ENCODE results near the gene MED13L. TPM values are rescaled to one million over a fixed set of nuclear protein-coding genes. Genes with fewer than 3 reads are reported as not detected.

MED13L gene
- total and polyA plus RNA-seq, 2 donors (not counting 3 experiments of a cell fraction or from before 2014, with no cell fraction given) = 27.4 to 93.6 TPM

DNA sequence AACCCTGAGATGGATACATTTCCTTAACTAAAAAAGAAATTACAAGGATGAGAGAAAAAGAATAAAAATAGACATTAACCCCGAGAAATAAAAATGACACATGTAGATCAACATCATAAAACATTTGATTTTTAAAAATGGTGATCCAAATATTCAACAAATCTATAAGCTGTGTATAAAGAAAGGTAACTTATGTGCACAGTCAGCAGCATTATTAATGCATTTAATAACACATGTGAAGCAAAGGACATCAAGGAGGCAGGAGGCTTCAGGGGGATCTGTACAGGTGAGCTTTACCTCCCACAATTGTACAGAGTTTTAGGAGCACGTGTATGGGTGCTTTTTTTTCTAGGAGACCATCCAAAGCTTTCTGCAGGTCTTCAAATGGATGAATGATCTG is 76.1 kb downstream of the MED13L start:
- Histone ChIP-seq H3K36me3 (ENCODE audit: control insufficient read depth in 2 of 2, extremely low read depth in 1 of 2, insufficient read depth in 2 of 2, low read length in 2 of 2) (no peaks in the 10 kb centered on the region), H2AFZ (ENCODE audit: low read depth, low read length) (no peak overlapping the region), H3K27ac (ENCODE audit: insufficient read depth, low read depth, low read length) (no peak overlapping the region), H3K9me3 (replicated peaks; ENCODE audit: control insufficient read depth, insufficient read depth, low read length) (no peaks in the 10 kb centered on the region), H3K79me2 (ENCODE audit: control insufficient read depth, insufficient read depth, low read length) (peaks cover 74% of the 10 kb centered on the region), H3K9ac (replicated peaks; ENCODE audit: extremely low read depth, insufficient read depth, low read length) (no peak overlapping the region), H3K4me2 (ENCODE audit: insufficient read depth, low read length) (no peak overlapping the region), H3K4me3 (replicated peaks in 1 of 3; ENCODE audit: insufficient read depth in 1 of 3, low read depth in 1 of 3, low read length in 3 of 3) (no peak overlapping the region), H3K27me3 (ENCODE audit: control insufficient read depth in 2 of 2, insufficient read depth in 2 of 2, low read length in 2 of 2) (no peaks in the 10 kb centered on the region), H3K9me1 (replicated peaks; ENCODE audit: control insufficient read depth, extremely low read depth, insufficient read depth, low read length) (no peaks in the 10 kb centered on the region), H3K4me1 (ENCODE audit: control insufficient read depth, extremely low read depth, insufficient read depth, low read length) (no peaks in the 10 kb centered on the region), H4K20me1 (replicated peaks; ENCODE audit: control insufficient read depth, extremely low read depth, insufficient read depth, low read length) (peaks cover 27% of the 10 kb centered on the region)
- POLR2A ChIA-PET = interaction anchor here (0.7 kb wide), 1 partner anchor 479 kb away, joined by 3 read pairs; no protein-coding TSS in a partner anchor
- no TSS peak for BruUV-seq (replicated peaks)
- FAIRE-seq = no peak
- dilution Hi-C loops (cut with MboI; ENCODE audit: extremely low pct_ligation_motif_present, low sequenced_read_pairs) (no loop called here), intact Hi-C loops (cut with micrococcal nuclease) (no loop called here)
- TF ChIP-seq POLR2A (IDR thresholded peaks at IDR 0.05; ENCODE audit: low read depth, low read length) (no peak), EZH2 (IDR thresholded peaks at IDR 0.05; ENCODE audit: borderline replicate concordance, low read depth, low read length, severe bottlenecking) (no peak), JUN (IDR thresholded peaks at IDR 0.05; ENCODE audit: borderline replicate concordance, insufficient read depth, insufficient read length, low read depth) (no peak), MYC (IDR thresholded peaks at IDR 0.05; ENCODE audit: low read depth, low read length) (no peak), GATA2 (IDR thresholded peaks at IDR 0.05; ENCODE audit: insufficient read depth, insufficient read length, low read depth, low read length) (no peak), MAX (IDR thresholded peaks at IDR 0.05; ENCODE audit: insufficient read depth, insufficient read length) (no peak), FOS (IDR thresholded peaks at IDR 0.05; ENCODE audit: borderline replicate concordance, insufficient read depth, low read length) (no peak), POLR2AphosphoS5 (IDR thresholded peaks at IDR 0.05; ENCODE audit: insufficient read depth, low read depth, low read length) (no peak)
- TF ChIP-seq, protein P1, sequence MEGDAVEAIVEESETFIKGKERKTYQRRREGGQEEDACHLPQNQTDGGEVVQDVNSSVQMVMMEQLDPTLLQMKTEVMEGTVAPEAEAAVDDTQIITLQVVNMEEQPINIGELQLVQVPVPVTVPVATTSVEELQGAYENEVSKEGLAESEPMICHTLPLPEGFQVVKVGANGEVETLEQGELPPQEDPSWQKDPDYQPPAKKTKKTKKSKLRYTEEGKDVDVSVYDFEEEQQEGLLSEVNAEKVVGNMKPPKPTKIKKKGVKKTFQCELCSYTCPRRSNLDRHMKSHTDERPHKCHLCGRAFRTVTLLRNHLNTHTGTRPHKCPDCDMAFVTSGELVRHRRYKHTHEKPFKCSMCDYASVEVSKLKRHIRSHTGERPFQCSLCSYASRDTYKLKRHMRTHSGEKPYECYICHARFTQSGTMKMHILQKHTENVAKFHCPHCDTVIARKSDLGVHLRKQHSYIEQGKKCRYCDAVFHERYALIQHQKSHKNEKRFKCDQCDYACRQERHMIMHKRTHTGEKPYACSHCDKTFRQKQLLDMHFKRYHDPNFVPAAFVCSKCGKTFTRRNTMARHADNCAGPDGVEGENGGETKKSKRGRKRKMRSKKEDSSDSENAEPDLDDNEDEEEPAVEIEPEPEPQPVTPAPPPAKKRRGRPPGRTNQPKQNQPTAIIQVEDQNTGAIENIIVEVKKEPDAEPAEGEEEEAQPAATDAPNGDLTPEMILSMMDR (IDR thresholded peaks at IDR 0.05; ENCODE audit: extremely low read depth in 1 of 2, insufficient read depth in 1 of 2, low read depth in 1 of 2, low read length in 2 of 2) = no peak
- CTCF ChIA-PET = interaction anchor here (1.1 to 2.0 kb wide), 6 partner anchors 9 to 40 kb away, joined by 3 to 6 read pairs (median 4); no protein-coding TSS in a partner anchor
- no peak for DNase-seq (ENCODE audit: low read depth, low spot score)
